ENCODE results near the gene PRRT1. TPM values are rescaled to one million over a fixed set of nuclear protein-coding genes. Genes with fewer than 3 reads are reported as not detected.
"Not testable (repeated sequence)": the region's sequence is repeated elsewhere in the genome, so short reads cannot be mapped to it uniquely, and the experiment has no call there.

The PRRT1 gene
- total RNA-seq, 1 donor from 2014 or later: not detected

DNA sequence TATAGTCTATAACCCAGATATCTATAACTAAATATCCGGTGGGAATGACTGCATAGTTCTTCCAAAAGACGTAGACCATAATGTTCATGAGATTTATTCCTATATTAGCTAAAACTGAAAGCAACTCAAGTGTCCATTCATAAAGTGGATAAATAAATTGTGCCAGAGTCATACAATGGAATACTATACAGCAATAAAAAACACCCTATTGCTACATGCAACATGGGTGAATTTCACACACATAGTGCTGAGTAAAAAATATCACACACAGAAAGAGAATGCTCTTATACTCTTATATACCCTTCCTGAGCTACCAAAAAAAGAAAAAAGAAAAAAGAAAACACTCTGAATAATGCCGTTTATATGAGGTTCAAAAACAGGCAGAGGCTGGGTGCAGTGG, 49.5 kb downstream of the PRRT1 start:
- Mint-ChIP-seq H3K4me1 (no peaks in the 10 kb centered on the region), H3K36me3 (no peaks in the 10 kb centered on the region), H3K9me3 (no peaks in the 10 kb centered on the region), H3K27ac (no peak overlapping the region), H3K27me3 (ENCODE audit: insufficient read depth, low read depth) (peaks cover 2% of the 10 kb centered on the region), H3K4me3 (no peak overlapping the region)
- H3K27ac ChIP-seq: no peak overlapping the region
- H3K9ac ChIP-seq: no peak overlapping the region
- no peaks in the 10 kb centered on the region for H3K4me1 ChIP-seq
- no peak for TF ChIP-seq EZH2 (IDR thresholded peaks at IDR 0.05)
- TF ChIP-seq, protein P1, sequence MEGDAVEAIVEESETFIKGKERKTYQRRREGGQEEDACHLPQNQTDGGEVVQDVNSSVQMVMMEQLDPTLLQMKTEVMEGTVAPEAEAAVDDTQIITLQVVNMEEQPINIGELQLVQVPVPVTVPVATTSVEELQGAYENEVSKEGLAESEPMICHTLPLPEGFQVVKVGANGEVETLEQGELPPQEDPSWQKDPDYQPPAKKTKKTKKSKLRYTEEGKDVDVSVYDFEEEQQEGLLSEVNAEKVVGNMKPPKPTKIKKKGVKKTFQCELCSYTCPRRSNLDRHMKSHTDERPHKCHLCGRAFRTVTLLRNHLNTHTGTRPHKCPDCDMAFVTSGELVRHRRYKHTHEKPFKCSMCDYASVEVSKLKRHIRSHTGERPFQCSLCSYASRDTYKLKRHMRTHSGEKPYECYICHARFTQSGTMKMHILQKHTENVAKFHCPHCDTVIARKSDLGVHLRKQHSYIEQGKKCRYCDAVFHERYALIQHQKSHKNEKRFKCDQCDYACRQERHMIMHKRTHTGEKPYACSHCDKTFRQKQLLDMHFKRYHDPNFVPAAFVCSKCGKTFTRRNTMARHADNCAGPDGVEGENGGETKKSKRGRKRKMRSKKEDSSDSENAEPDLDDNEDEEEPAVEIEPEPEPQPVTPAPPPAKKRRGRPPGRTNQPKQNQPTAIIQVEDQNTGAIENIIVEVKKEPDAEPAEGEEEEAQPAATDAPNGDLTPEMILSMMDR (IDR thresholded peaks at IDR 0.05): no peak
- no peaks in the 10 kb centered on the region for H3K9me3 ChIP-seq (ENCODE audit: low read depth)
- no peaks in the 10 kb centered on the region for H4K20me1 ChIP-seq (ENCODE audit: low read depth)
- H3K79me2 ChIP-seq (ENCODE audit: low read depth): no peaks in the 10 kb centered on the region
- no peak overlapping the region for H3K4me2 ChIP-seq
- H3F3A ChIP-seq (ENCODE audit: low read depth): no peaks in the 10 kb centered on the region
- no peak for DNase-seq (ENCODE audit: low spot score)
- H3K4me3 ChIP-seq: no peak overlapping the region
- no peak overlapping the region for H2AFZ ChIP-seq (replicated peaks)
- no peaks in the 10 kb centered on the region for H3K36me3 ChIP-seq
- peaks cover 9% of the 10 kb centered on the region for H3K27me3 ChIP-seq

GRCh38 chr6:32100251-32100650, 51.5 kb downstream of the PRRT1 start:
- not testable (repeated sequence) for H3K27me3 Mint-ChIP-seq (ENCODE audit: insufficient read depth, low read depth); H2AFZ ChIP-seq (replicated peaks); DNase-seq (ENCODE audit: low spot score); H3K4me3 ChIP-seq; H3K4me1 ChIP-seq; H3K79me2 ChIP-seq (ENCODE audit: low read depth); H3K9ac ChIP-seq; H3K4me3 Mint-ChIP-seq; H4K20me1 ChIP-seq (ENCODE audit: low read depth); H3K27me3 ChIP-seq; H3K9me3 ChIP-seq (ENCODE audit: low read depth); H3K36me3 ChIP-seq; H3K4me1 Mint-ChIP-seq; H3K36me3 Mint-ChIP-seq; H3K27ac ChIP-seq; H3K4me2 ChIP-seq; H3K9me3 Mint-ChIP-seq; H3K27ac Mint-ChIP-seq; H3F3A ChIP-seq (ENCODE audit: low read depth)

Small RNA genes lying within 50 kb of the gene (microRNA-seq; reads per million reads assigned to microRNA genes)
- 1.1 reads per million for gene MIR6721
- gene MIR6833: not detected

Small RNA genes lying within 50 kb of the gene (small RNA-seq; reads per million reads assigned to genes)
- gene AL662884.1 (not detected), gene MIR6833 (not detected)

Other genes starting within 250 kb of the PRRT1 start
- gene ZBTB12, start 249.9 kb downstream of the PRRT1 start, total RNA-seq (ENCODE audit: low replicate concordance): 8.4 and 25.6 TPM in 2 replicates
- 1.1 and 1.4 TPM in 2 replicates for gene C2, start 224.2 kb downstream of the PRRT1 start, total RNA-seq (ENCODE audit: low replicate concordance)
- 0.50 TPM in 1 of 2 replicates, not detected in the other for gene CFB, start 205.8 kb downstream of the PRRT1 start, total RNA-seq (ENCODE audit: low replicate concordance)
- gene NELFE, start 193.0 kb downstream of the PRRT1 start, total RNA-seq (ENCODE audit: low replicate concordance): 129 and 135 TPM in 2 replicates
- 21.0 and 50.5 TPM in 2 replicates for gene SKIC2, start 192.8 kb downstream of the PRRT1 start, total RNA-seq (ENCODE audit: low replicate concordance)
- 10.2 and 23.0 TPM in 2 replicates for gene DXO, start 179.8 kb downstream of the PRRT1 start, total RNA-seq (ENCODE audit: low replicate concordance)
- 1.7 and 4.3 TPM in 2 replicates for gene C4A, start 169.9 kb downstream of the PRRT1 start, total RNA-seq (ENCODE audit: low replicate concordance)
- 0.30 and 1.5 TPM in 2 replicates for gene C4B, start 137.1 kb downstream of the PRRT1 start, total RNA-seq (ENCODE audit: low replicate concordance)
- gene CYP21A2, start 113.5 kb downstream of the PRRT1 start, total RNA-seq (ENCODE audit: low replicate concordance): 0.09 TPM in 1 of 2 replicates, not detected in the other
- gene TNXB, start 42.6 kb downstream of the PRRT1 start, total RNA-seq (ENCODE audit: low replicate concordance): 0.71 and 3.2 TPM in 2 replicates
- 19.4 and 41.8 TPM in 2 replicates for gene ATF6B, start 23.7 kb downstream of the PRRT1 start, total RNA-seq (ENCODE audit: low replicate concordance)
- 3.6 and 11.8 TPM in 2 replicates for gene FKBPL, start 21.7 kb downstream of the PRRT1 start, total RNA-seq (ENCODE audit: low replicate concordance)
- gene PPT2, start 2.2 kb upstream of the PRRT1 start, total RNA-seq (ENCODE audit: low replicate concordance): 18.6 and 38.2 TPM in 2 replicates
- 3.8 and 16.1 TPM in 2 replicates for gene EGFL8, start 12.7 kb upstream of the PRRT1 start, total RNA-seq (ENCODE audit: low replicate concordance)
- 46.9 and 105 TPM in 2 replicates for gene AGPAT1, start 24.1 kb upstream of the PRRT1 start, total RNA-seq (ENCODE audit: low replicate concordance)
- 129 and 169 TPM in 2 replicates for gene RNF5, start 26.5 kb upstream of the PRRT1 start, total RNA-seq (ENCODE audit: low replicate concordance)
- gene AGER, start 32.3 kb upstream of the PRRT1 start, total RNA-seq (ENCODE audit: low replicate concordance): 1.1 and 1.4 TPM in 2 replicates
- 53.3 and 114 TPM in 2 replicates for gene PBX2, start 38.3 kb upstream of the PRRT1 start, total RNA-seq (ENCODE audit: low replicate concordance)
- gene GPSM3, start 40.7 kb upstream of the PRRT1 start, total RNA-seq (ENCODE audit: low replicate concordance): 3.4 and 4.5 TPM in 2 replicates
- 3.2 and 4.5 TPM in 2 replicates for gene NOTCH4, start 72.1 kb upstream of the PRRT1 start, total RNA-seq (ENCODE audit: low replicate concordance)
- gene TSBP1, start 220.0 kb upstream of the PRRT1 start, total RNA-seq (ENCODE audit: low replicate concordance): not detected in 2 replicates